ENCODE results near the gene L1CAM.

DNA sequence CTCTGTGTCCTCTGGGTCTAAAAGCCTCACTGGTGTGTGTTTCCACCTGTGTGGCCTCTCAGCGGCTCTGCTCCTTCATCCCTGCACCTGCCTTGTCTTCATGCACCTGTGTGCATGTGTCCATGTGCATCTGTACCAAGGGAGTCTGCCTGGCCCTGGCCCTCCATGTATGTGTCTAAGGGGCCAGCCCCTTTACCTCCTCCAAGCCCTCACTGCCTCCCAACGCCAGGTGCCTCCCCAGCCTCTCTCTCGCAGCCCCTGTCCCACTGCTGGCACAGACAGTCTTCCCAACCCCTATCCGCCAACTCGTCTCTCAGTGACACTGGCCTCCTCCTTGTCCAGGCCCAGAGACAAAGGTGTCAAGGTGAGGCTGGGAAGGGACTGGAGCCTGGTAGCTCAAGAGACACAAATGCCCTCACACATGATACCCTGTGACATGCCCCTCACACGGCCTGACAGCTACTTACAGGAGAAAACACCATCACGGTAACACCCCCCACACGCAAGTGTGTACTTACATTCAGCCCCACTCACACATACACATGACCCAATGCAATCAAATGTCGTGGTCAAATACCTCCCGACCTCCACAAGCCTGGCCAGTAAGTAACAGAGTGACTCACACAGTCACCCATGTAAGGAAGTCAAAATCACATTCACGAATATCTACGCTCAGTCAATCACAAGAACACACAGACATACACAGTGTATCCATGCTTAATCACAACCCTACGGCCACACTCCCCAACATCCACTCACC is 11.4 kb downstream of the L1CAM start:
- TF ChIP-seq, protein P1, sequence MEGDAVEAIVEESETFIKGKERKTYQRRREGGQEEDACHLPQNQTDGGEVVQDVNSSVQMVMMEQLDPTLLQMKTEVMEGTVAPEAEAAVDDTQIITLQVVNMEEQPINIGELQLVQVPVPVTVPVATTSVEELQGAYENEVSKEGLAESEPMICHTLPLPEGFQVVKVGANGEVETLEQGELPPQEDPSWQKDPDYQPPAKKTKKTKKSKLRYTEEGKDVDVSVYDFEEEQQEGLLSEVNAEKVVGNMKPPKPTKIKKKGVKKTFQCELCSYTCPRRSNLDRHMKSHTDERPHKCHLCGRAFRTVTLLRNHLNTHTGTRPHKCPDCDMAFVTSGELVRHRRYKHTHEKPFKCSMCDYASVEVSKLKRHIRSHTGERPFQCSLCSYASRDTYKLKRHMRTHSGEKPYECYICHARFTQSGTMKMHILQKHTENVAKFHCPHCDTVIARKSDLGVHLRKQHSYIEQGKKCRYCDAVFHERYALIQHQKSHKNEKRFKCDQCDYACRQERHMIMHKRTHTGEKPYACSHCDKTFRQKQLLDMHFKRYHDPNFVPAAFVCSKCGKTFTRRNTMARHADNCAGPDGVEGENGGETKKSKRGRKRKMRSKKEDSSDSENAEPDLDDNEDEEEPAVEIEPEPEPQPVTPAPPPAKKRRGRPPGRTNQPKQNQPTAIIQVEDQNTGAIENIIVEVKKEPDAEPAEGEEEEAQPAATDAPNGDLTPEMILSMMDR (conservative IDR thresholded peaks at IDR 0.05; ENCODE audit: low read length) = no peak
- TF ChIP-seq EZH2phosphoT487 (IDR thresholded peaks at IDR 0.05; ENCODE audit: borderline replicate concordance, low read depth, low read length) = no peak
